Hepatic stellate cell (primary cell): ENCODE data around the gene SIPA1L2.

Experiments
- DNase-seq: peaks from one replicate; pipeline ENCODE4 v3.0.0; 2011; ENCODE audit warnings: low spot score

SIPA1L2 gene

DNA sequence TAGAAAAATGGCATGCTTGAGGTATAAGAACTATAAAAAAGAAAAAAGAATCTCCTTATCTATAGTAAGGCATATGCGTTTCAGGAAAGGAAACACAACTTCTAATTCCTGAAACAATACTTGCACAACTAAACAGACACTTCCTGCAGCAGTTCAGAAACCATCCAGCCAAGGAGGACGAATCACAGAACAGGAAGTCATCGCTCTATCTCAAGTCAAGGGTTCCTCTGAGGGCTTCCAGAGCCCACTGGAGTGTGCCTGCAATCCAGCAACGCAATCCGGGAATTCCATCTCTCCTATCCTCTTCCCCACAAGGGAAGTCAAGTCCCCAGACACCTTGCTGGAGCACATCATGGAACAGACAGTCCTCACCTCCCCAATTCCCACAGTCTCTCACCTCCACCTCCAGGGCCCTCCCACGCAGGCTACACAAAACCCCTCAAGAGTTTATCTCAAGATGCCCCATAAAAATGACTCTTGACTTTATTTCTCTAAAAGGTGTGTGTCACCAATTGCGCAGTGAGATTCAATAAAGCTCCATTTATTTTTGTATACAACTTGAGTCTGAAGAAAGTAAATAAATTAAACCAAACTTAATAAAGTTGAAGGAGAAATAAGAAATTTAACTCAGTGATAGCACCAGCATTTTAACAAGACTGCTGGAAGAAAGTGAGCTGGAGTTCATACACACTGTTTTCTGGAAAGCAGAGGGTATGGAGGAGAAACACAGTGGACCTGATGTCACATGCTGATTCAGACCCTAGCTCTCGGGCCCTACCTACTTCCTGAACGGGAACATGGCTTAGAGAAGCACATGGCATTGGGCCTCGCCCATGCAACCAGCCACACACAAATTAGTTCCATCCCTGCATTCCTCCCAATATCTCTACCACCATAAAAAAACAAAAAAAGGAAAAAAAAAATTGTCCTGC is 39.9 kb downstream of the SIPA1L2 start:
- no peak for DNase-seq

DNA sequence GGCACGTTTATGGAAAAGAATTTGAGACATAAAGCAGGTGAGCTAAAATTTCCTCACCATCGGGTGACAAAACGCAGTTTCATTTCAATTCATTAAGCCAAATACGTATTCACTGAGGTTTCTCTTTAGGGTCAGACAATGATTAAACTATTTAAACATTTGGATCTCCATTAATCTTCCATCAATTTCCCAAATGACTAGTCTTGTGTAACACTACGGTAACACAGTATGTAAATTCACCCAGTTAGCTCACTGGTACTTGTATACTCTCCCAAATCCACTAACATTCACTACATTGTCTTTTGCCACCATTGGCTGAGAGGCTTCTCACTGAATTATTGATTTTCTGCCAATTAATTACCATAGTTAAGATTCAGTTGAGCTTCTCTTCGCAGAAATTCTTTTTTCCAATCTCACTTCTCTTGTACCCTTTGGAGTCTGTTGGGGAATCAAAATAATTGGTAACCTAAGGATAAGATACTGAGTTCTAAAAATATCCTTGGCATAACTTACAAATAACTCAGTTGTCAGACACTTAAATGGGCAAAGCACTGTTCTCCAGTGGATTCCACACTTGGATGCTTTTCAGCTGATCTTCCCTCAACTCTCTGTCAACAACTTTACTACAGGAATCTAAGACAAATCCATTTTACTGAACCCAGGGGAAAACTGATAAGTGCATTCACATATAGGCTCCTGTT is 40.7 kb downstream of the SIPA1L2 start:
- no peak for DNase-seq

DNA sequence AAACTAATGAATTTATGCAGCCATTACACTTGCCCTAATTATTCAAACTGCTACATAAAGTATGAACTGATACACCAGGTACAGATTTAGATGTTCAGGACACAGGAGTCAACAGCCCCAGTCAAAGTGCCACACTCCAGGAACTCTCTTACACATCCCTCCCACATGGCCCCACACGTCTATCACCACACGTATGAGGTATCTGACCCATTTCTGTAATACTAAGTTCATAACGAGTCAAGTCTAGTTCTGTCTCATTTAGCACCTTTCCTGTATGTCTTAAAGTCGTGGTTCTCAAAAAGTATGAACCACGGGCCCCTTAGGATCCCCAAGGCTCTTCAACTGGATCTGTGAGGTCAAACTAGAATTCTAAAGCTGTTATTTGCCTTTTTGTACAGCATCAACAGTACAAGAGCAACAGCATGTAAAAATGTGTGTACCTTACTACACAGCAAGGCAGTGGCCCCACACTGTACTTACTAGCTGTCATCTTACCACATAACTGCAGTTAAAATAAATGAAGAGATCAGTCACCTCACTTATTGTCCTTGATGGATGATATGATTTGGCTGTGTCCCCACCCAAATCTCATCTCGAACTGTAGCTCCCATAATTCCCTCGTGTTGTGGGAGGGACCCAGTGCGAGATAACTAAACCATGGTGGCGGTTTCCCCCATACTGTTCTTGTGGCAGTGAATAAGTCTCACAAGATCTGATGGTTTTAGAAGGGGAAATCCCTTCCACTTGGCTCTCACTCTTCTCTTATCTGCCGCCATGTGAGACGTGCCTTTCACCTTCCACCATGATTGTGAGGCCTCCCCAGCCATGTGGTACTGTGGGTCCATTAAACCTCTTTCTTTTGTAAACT is 42.6 kb downstream of the SIPA1L2 start:
- DNase-seq, result no peak

DNA sequence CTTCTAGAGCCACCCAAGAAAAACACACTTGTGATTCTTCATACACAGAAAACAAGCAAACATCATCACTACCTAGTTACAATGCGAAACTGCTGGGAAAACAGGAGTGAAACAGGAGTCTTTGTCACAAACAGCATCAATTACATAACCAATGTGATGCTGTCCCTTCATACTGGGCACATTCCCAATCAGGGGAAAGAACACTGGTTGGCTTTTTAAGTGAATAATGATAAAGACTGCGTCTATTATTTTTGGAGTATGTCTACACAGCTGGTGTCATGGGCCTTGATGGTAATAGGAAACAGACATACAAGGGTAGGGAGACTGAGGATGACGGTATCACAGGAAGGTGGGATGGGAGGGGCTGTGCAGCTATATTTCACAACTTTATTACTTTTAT is 43.3 kb downstream of the SIPA1L2 start:
- no peak for DNase-seq

DNA sequence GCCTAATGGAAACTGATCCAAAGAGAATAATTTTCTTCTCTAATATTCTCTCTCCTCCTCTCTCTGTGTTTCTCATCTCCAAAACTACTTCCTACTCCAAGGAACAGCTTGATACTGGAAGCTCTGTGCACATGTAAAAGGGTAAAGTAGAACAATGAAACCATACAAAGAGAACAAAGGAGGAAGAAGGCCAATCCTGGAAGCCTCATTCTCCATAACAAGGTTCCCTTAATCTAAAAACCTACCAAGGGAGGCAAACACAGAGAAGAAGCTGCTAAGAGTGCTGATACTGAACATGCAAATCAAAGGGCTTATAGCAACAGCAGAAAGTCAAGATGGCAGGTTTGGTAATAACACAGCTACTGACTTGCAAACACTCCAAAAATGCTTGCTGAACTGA is 44.4 kb downstream of the SIPA1L2 start:
- no peak for DNase-seq

DNA sequence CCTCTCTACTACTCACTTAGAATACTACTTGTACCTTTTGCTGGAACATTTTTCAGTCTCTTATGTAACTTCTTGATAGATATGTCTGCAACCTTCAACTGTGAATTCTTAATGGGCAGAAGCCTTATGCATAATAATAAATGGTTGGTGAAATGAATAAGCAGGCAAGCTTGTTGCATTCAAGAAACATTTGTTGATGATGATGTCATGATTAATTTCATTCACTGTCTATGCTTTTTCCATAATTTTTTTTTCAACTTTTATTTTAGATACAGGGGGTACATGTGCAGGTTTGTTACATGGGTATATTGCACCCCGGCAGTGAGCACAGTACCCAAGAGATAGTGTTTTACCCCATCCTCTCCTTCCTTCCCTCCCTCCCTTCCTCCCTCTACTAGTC is 48.0 kb downstream of the SIPA1L2 start:
- DNase-seq, result no peak
